Gastroesophageal sphincter (tissue), 3 donors: Measurements from ENCODE around the gene FYCO1.

Experiments
- CTCF ChIP-seq, 4 experiments: fragments of 200-600 bp in 2 of 4; fragments of 450-650 bp in 2 of 4; sonication (generic) in 1 of 4; IDR thresholded peaks; one replicate each; pipeline ENCODE4 v1.5.1; 2017 to 2019; ENCODE audit warnings: antibody characterized with exemption in 4 of 4, mild to moderate bottlenecking in 2 of 4, moderate library complexity in 2 of 4
- POLR2A ChIP-seq, 2 donors: fragments of 450-650 bp; IDR thresholded peaks; one replicate each; pipeline ENCODE4 v1.6.1; 2017; ENCODE audit warnings: antibody characterized with exemption in 2 of 2, mild to moderate bottlenecking in 2 of 2, moderate library complexity in 1 of 2
- POLR2AphosphoS5 ChIP-seq: sonication (generic); formaldehyde crosslinking; IDR thresholded peaks from one replicate; pipeline ENCODE4 v1.6.1; 2017; ENCODE audit warnings: antibody characterized with exemption

- TF ChIP-seq CTCF (IDR thresholded peaks at IDR 0.05) (no peak), POLR2A (IDR thresholded peaks at IDR 0.05) (no peak), POLR2AphosphoS5 (no peak)
Observed at GRCh38 chr3:45953536-45953935, 42.1 kb downstream of the FYCO1 start.
